Ovary (tissue), 9 donors: ENCODE data around the gene CAV2. TPM values are rescaled to one million over a fixed set of nuclear protein-coding genes. Genes with fewer than 3 reads are reported as not detected.

Experiments used
- DNase-seq, 5 donors: peaks; one replicate each; pipeline ENCODE4 v3.0.0-alpha.2; 2019 to 2020
- H3K27ac ChIP-seq, 2 donors: fragments of 200-600 bp; one replicate each; pipeline versions ENCODE4 v1.5.1 to v1.8.0; 2019 to 2022
- H3K27me3 ChIP-seq: fragments of 200-600 bp; one replicate; pipeline ENCODE4 v1.8.0; 2022
- H3K36me3 ChIP-seq: fragments of 200-600 bp; sonication (generic); one replicate; pipeline ENCODE4 v1.5.1; 2019
- H3K4me1 ChIP-seq: one replicate; pipeline ENCODE4 v1.8.1; 2013; ENCODE audit warnings: mild to moderate bottlenecking, moderate library complexity; ENCODE audit not compliant: insufficient read depth
- H3K4me3 ChIP-seq: fragments of 200-600 bp; sonication (generic); one replicate; pipeline ENCODE4 v1.5.1; 2017
- H3K9me3 ChIP-seq, 2 donors: fragments of 200-600 bp in 1 of 2; sonication (generic) in 1 of 2; one replicate each; pipeline versions ENCODE4 v1.5.1 to v1.8.1; 2013 to 2019; ENCODE audit warnings: mild to moderate bottlenecking in 1 of 2, moderate library complexity in 1 of 2
- EP300 ChIP-seq: sonication (generic); formaldehyde crosslinking; IDR thresholded peaks from one replicate; pipeline ENCODE4 v1.6.1; 2017; ENCODE audit warnings: antibody characterized with exemption
- POLR2A ChIP-seq: fragments of 450-650 bp; IDR thresholded peaks from one replicate; pipeline ENCODE4 v1.6.1; 2017; ENCODE audit warnings: antibody characterized with exemption, mild to moderate bottlenecking, moderate library complexity
- WGBS, 3 donors: extraction: QIAGEN DNeasy Blood & Tissue Kit in 1 of 3; methylation state at CpG; one replicate each; pipeline versions ENCODE4 v1.1.5 to v1.1.7; 2013 to 2017; 5-methylcytosine and 5-hydroxymethylcytosine counted together
- intact Hi-C, 4 donors: fragments of 100-400 bp; cut with DNase I; formaldehyde crosslinking; loops; one replicate each; pipeline versions ENCODE4 v1.11.0 to v1.15.1; 2022 to 2023
- polyA plus RNA-seq, 2 donors: library from polyadenylated mRNA; stranded (reverse); fragments of 200-250 nt in 1 of 2; fragments of 350-450 nt in 1 of 2; fragmentation: Illumina TruSeq in 1 of 2; extraction: RNeasy Lipid Tissue Mini Kit (QIAGEN cat#74804) in 1 of 2; gene quantifications; one replicate each; pipeline ENCODE4 v1.2.3, GENCODE V29; 2013 to 2014
- total RNA-seq, 7 donors: library from RNA; depleted of rRNA in 2 of 7; stranded (reverse); fragments of >200 nt in 2 of 7; fragmentation: NEBNext Ultra II Directional in 3 of 7; extraction: Animal tissue kit (Norgen Biotek cat#: 25700) in 3 of 7; gene quantifications; one replicate each; pipeline versions ENCODE4 v1.1.0 to v1.2.4, GENCODE V29; 2016 to 2023
- TF ChIP-seq, protein P1 (sequence below), 3 donors: fragments of 450-650 bp in 2 of 3; fragments of 200-600 bp in 1 of 3; IDR thresholded peaks; one replicate each; pipeline versions ENCODE4 v1.5.1 to v1.8.0; 2016 to 2022; ENCODE audit warnings: antibody characterized with exemption in 3 of 3, mild to moderate bottlenecking in 1 of 3
- donor health status: DM: no; HTN: no; CAD: no; lungs with moderate emphysema.
- donor health status: DM: no; HTN: no; CAD: no.
- donor health status: Bipolar disorder and iron deficiency.
- donor health status: DM: yes; HTN: yes; CAD: no.
- donor health status: DM: no; HTN: no; CAD: no.
- donor health status: DM: yes; HTN: yes; CAD: no.

Gene CAV2
- total and polyA plus RNA-seq, 9 donors, result 38.0 to 110 (median 53.7) TPM

DNA sequence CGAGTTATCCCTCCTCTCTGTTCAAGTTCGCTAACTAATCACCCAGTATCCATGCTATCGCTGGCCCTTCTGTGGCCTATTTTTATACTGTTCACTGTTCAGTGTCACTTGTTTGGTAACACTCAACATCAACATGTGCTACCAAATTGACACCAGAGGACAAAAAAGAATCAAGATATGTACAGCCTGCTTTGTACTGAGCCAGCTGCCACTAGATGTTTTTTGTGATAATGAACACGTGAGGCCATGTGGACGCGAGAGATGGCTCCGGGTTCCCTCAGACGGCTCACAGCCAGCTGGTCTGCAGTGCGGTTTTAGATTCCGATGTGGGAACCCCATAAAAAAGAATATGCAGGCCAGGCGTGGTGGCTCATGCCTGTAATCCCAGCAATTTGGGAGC is 46.5 kb downstream of the CAV2 start:
- WGBS, 3 donors, result 94 to 97% (median 97%) methylated on average over 11 of the region's 11 CpGs
- Histone ChIP-seq H3K36me3 (no peaks in the 10 kb centered on the region), H3K9me3 (no peaks in the 10 kb centered on the region), H3K27ac (no peak overlapping the region), H3K27me3 (no peaks in the 10 kb centered on the region), H3K4me3 (no peak overlapping the region), H3K4me1 (peaks cover 5% of the 10 kb centered on the region)
- intact Hi-C loops, result no loop called here
- TF ChIP-seq, protein P1, sequence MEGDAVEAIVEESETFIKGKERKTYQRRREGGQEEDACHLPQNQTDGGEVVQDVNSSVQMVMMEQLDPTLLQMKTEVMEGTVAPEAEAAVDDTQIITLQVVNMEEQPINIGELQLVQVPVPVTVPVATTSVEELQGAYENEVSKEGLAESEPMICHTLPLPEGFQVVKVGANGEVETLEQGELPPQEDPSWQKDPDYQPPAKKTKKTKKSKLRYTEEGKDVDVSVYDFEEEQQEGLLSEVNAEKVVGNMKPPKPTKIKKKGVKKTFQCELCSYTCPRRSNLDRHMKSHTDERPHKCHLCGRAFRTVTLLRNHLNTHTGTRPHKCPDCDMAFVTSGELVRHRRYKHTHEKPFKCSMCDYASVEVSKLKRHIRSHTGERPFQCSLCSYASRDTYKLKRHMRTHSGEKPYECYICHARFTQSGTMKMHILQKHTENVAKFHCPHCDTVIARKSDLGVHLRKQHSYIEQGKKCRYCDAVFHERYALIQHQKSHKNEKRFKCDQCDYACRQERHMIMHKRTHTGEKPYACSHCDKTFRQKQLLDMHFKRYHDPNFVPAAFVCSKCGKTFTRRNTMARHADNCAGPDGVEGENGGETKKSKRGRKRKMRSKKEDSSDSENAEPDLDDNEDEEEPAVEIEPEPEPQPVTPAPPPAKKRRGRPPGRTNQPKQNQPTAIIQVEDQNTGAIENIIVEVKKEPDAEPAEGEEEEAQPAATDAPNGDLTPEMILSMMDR (IDR thresholded peaks at IDR 0.05), result no peak
- TF ChIP-seq POLR2A, result no peak
- TF ChIP-seq EP300, result no peak
- DNase-seq, result no peak

DNA sequence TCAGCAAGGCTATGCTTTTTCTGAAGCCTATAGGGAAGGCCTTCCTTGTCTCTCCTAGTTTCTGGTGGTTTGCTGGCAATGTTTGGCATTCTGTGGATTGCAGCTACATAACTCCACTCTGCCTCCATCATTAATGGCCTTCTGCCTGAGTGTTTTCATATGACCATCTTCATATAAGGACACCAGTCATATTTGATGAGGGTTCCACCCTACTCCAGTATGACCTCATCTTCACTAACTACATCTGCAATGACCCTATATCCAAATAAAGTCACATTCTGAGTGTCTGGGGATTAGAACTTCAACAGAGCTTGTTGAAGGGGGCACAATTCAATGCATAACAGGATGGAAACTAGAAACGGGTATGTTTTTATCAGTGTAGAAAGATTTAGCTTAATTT is 47.4 kb downstream of the CAV2 start:
- no peak overlapping the region for H3K4me3 ChIP-seq
- H3K9me3 ChIP-seq, result no peaks in the 10 kb centered on the region
- TF ChIP-seq, protein P1 (IDR thresholded peaks at IDR 0.05), result no peak
- no peak for TF ChIP-seq POLR2A
- TF ChIP-seq EP300, result no peak
- no peaks in the 10 kb centered on the region for H3K27me3 ChIP-seq
- WGBS, 3 donors, result 67 to 87% (median 75%) methylated on average over 1 of the region's 1 CpG
- intact Hi-C loops, result no loop called here
- no peaks in the 10 kb centered on the region for H3K36me3 ChIP-seq
- H3K4me1 ChIP-seq, result peaks cover 3% of the 10 kb centered on the region
- DNase-seq, result no peak
- no peak overlapping the region for H3K27ac ChIP-seq

DNA sequence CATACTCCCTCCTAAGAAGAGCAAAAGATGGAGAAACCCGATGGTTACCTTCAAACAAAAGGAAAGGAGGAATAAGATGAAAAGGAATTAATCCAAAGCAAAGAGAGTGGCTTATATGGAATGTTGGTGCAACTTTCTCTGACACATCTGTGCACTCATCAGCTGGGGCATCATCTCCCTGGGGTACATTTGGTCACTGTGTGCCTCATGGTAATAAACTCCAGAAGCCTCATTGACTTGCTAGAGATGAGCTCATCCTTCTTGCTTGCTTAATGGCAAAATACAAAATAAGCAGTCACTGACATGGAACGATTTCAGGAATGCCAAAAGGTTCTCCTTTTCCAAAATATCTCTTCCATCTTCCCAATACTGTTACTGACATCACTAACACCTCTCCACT is 47.8 kb downstream of the CAV2 start:
- no peak overlapping the region for H3K4me3 ChIP-seq
- no peaks in the 10 kb centered on the region for H3K9me3 ChIP-seq
- H3K27me3 ChIP-seq, result no peaks in the 10 kb centered on the region
- TF ChIP-seq, protein P1 (IDR thresholded peaks at IDR 0.05), result no peak
- TF ChIP-seq POLR2A (no peak), EP300 (no peak)
- no peaks in the 10 kb centered on the region for H3K36me3 ChIP-seq
- no peak for DNase-seq
- H3K4me1 ChIP-seq, result peaks cover 3% of the 10 kb centered on the region
- intact Hi-C loops, result no loop called here
- 72 to 88% (median 81%) methylated on average over 2 of the region's 2 CpGs for WGBS, 3 donors
- no peak overlapping the region for H3K27ac ChIP-seq

DNA sequence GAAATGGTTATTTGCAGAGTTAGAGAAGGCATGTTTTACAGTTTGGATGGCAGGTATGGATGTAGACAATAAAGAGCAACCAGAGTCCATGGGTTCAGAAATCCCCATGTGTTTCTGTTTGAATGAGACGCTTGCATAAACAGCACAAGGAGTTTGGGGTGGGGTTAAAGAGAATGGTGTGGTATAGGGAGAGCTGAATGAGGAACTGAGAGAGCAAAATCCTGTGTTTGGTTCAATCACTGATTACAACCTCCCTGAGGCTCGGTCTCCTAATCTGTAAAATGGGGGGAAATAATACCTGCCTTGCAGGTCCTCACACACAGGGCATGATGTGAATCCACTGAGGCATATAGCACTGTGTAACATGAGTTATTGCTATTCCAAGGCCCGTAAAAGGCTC is 49.0 kb downstream of the CAV2 start:
- H3K9me3 ChIP-seq, result no peaks in the 10 kb centered on the region
- 84 to 97% (median 93%) methylated on average over 3 of the region's 3 CpGs for WGBS, 3 donors
- intact Hi-C loops, result no loop called here
- no peak for TF ChIP-seq POLR2A
- no peak overlapping the region for H3K27ac ChIP-seq
- no peaks in the 10 kb centered on the region for H3K27me3 ChIP-seq
- H3K4me3 ChIP-seq, result no peak overlapping the region
- no peak for DNase-seq
- peaks cover 2% of the 10 kb centered on the region for H3K4me1 ChIP-seq
- H3K36me3 ChIP-seq, result no peaks in the 10 kb centered on the region

DNA sequence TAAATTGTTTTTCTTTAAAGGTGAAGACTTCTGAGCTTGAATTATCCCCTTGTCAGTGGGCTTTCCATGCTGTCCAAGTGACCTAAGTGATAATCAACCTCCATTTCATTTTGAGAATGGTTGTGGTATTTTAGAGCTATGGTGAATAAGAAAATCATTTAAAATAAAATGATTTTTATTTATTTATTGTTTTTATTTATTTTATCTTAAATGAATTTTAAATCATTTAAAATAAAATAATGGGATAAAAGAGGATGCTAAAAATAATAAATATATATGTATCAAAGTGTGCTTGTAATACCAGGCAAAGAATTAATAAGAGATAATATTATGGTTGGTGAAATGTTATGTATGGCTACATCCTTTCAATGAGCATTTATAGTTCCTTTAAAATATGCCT is 49.8 kb downstream of the CAV2 start:
- H3K36me3 ChIP-seq, result no peaks in the 10 kb centered on the region
- DNase-seq, result no peak
- no peak overlapping the region for H3K4me3 ChIP-seq
- H3K4me1 ChIP-seq, result peaks cover 2% of the 10 kb centered on the region
- TF ChIP-seq, protein P1 (IDR thresholded peaks at IDR 0.05), result no peak
- TF ChIP-seq EP300 (no peak), POLR2A (no peak)
- no peaks in the 10 kb centered on the region for H3K27me3 ChIP-seq
- intact Hi-C loops, result no loop called here
- H3K27ac ChIP-seq, result no peak overlapping the region
- no peaks in the 10 kb centered on the region for H3K9me3 ChIP-seq
